ENCODE results near the gene FAR2. TPM values are rescaled to one million over a fixed set of nuclear protein-coding genes. Genes with fewer than 3 reads are reported as not detected.
"Not testable (repeated sequence)": the region's sequence is repeated elsewhere in the genome, so short reads cannot be mapped to it uniquely, and the experiment has no call there.

The FAR2 gene
- polyA plus RNA-seq, 4 donors, result 37.3 to 42.8 (median 39.4) TPM

GRCh38 chr12:29273178-29273843 lies 124.2 kb downstream of the FAR2 start:
- no peak for DNase-seq (ENCODE audit: low read depth in 4 of 4, low spot score in 2 of 4)

- DNase-seq (ENCODE audit: low read depth in 4 of 4, low spot score in 2 of 4), result no peak
Observed at GRCh38 chr12:29275834-29276233, 126.8 kb downstream of the FAR2 start.

GRCh38 chr12:29277231-29277630 lies 128.2 kb downstream of the FAR2 start:
- DNase-seq (ENCODE audit: low read depth in 4 of 4, low spot score in 2 of 4), result no peak

- no peak for DNase-seq (ENCODE audit: low read depth in 4 of 4, low spot score in 2 of 4)
Observed at GRCh38 chr12:29278673-29279420, 129.8 kb downstream of the FAR2 start.

- no peak for DNase-seq (ENCODE audit: low read depth in 4 of 4, low spot score in 2 of 4)
Observed at GRCh38 chr12:29281371-29282005, 132.4 kb downstream of the FAR2 start.

GRCh38 chr12:29282031-29282816 lies 133.1 kb downstream of the FAR2 start:
- no peak for DNase-seq (ENCODE audit: low read depth in 4 of 4, low spot score in 2 of 4)

- no peak for DNase-seq (ENCODE audit: low read depth in 4 of 4, low spot score in 2 of 4)
Observed at GRCh38 chr12:29283969-29284700, 135.1 kb downstream of the FAR2 start.

GRCh38 chr12:29286081-29286790 lies 137.2 kb downstream of the FAR2 start:
- no peak for DNase-seq (ENCODE audit: low read depth in 4 of 4, low spot score in 2 of 4)

GRCh38 chr12:29287622-29288021 lies 138.5 kb downstream of the FAR2 start:
- DNase-seq (ENCODE audit: low read depth in 4 of 4, low spot score in 2 of 4), result no peak

GRCh38 chr12:29288031-29288430 lies 139.0 kb downstream of the FAR2 start:
- DNase-seq (ENCODE audit: low read depth in 4 of 4, low spot score in 2 of 4), result no peak

- DNase-seq (ENCODE audit: low read depth in 4 of 4, low spot score in 2 of 4), result not testable (repeated sequence)
Observed at GRCh38 chr12:29290475-29290874, 141.4 kb downstream of the FAR2 start.

- no peak for DNase-seq (ENCODE audit: low read depth in 4 of 4, low spot score in 2 of 4)
Observed at GRCh38 chr12:29291226-29291625, 142.1 kb downstream of the FAR2 start.

GRCh38 chr12:29299633-29300032 lies 150.6 kb downstream of the FAR2 start:
- no peak for DNase-seq (ENCODE audit: low read depth in 4 of 4, low spot score in 2 of 4)

- DNase-seq (ENCODE audit: low read depth in 4 of 4, low spot score in 2 of 4), result no peak
Observed at GRCh38 chr12:29301114-29301513, 152.0 kb downstream of the FAR2 start.

GRCh38 chr12:29304388-29304787 lies 155.3 kb downstream of the FAR2 start:
- DNase-seq (ENCODE audit: low read depth in 4 of 4, low spot score in 2 of 4), result no peak

GRCh38 chr12:29306266-29306665 lies 157.2 kb downstream of the FAR2 start:
- DNase-seq (ENCODE audit: low read depth in 4 of 4, low spot score in 2 of 4), result no peak

GRCh38 chr12:29306682-29307081 lies 157.6 kb downstream of the FAR2 start:
- DNase-seq (ENCODE audit: low read depth in 4 of 4, low spot score in 2 of 4), result no peak

GRCh38 chr12:29309320-29309902 lies 160.3 kb downstream of the FAR2 start:
- no peak for DNase-seq (ENCODE audit: low read depth in 4 of 4, low spot score in 2 of 4)

- DNase-seq (ENCODE audit: low read depth in 4 of 4, low spot score in 2 of 4), result no peak
Observed at GRCh38 chr12:29310899-29311298, 161.8 kb downstream of the FAR2 start.

All from left renal cortex interstitium (tissue), 4 donors.